Gastrocnemius medialis (tissue), 4 donors: ENCODE measurements around the gene FAM204A. TPM values are rescaled to one million over a fixed set of nuclear protein-coding genes. Genes with fewer than 3 reads are reported as not detected.

Source experiments
- ATAC-seq, 2 donors: fragments of 150-250 bp; one replicate each; pipeline ENCODE4 v1.9.1; 2016
- DNase-seq, 2 donors: peaks; one replicate each; pipeline ENCODE4 v3.0.0-alpha.2; 2019
- H3K27ac ChIP-seq, 4 donors: fragments of 200-600 bp; sonication (generic); 1 replicate in 1 of 4; 2 replicates in 3 of 4; pipeline ENCODE4 v1.5.1; 2016 to 2018; ENCODE audit warnings: mild to moderate bottlenecking in 2 of 4, moderate library complexity in 1 of 4
- H3K27me3 ChIP-seq, 3 donors: fragments of 200-600 bp; sonication (generic) in 2 of 3; 1 replicate in 1 of 3; 2 replicates in 2 of 3; pipeline versions ENCODE4 v1.5.1 to v1.6.0; 2016 to 2019; ENCODE audit warnings: mild to moderate bottlenecking in 1 of 3, moderate library complexity in 1 of 3
- H3K36me3 ChIP-seq, 2 donors: fragments of 200-600 bp; sonication (generic) in 1 of 2; one replicate each; pipeline ENCODE4 v1.5.1; 2017 to 2018
- H3K4me1 ChIP-seq, 2 donors: fragments of 200-600 bp; sonication (generic) in 1 of 2; one replicate each; pipeline ENCODE4 v1.5.1; 2016 to 2017; ENCODE audit warnings: mild to moderate bottlenecking in 2 of 2
- H3K4me3 ChIP-seq, 4 donors: fragments of 200-600 bp; sonication (generic) in 3 of 4; 1 replicate in 1 of 4; 2 replicates in 3 of 4; pipeline ENCODE4 v1.5.1; 2016 to 2019; ENCODE audit warnings: mild to moderate bottlenecking in 2 of 4
- H3K9me3 ChIP-seq, 3 donors: fragments of 200-600 bp; sonication (generic) in 2 of 3; 1 replicate in 1 of 3; 2 replicates in 2 of 3; pipeline ENCODE4 v1.5.1; 2016 to 2019
- CTCF ChIP-seq, 5 experiments: fragments of 450-650 bp in 3 of 5; fragments of 200-600 bp in 2 of 5; sonication (generic) in 2 of 5; IDR thresholded peaks in 4 of 5; conservative IDR thresholded peaks in 1 of 5; 1 replicate in 4 of 5; 2 replicates in 1 of 5; pipeline ENCODE4 v1.5.1; 2016 to 2019; ENCODE audit warnings: antibody characterized with exemption in 5 of 5, mild to moderate bottlenecking in 3 of 5, moderate library complexity in 3 of 5
- POLR2A ChIP-seq, 2 donors: fragments of 450-650 bp; IDR thresholded peaks; one replicate each; pipeline ENCODE4 v1.6.1; 2017; ENCODE audit warnings: antibody characterized with exemption in 2 of 2, mild to moderate bottlenecking in 2 of 2, moderate library complexity in 2 of 2
- in situ Hi-C, 4 donors: fragments of 200-750 bp; cut with MboI; loops; one replicate each; pipeline versions ENCODE4 v1.15.0 to v1.8.0; 2017; ENCODE audit warnings: low sequenced_read_pairs in 4 of 4
- intact Hi-C: fragments of 100-400 bp; cut with DNase I; formaldehyde crosslinking; loops from one replicate; pipeline ENCODE4 v1.15.1; 2023; ENCODE audit warnings: low total_unique reads
- total RNA-seq, 4 donors: library from RNA; depleted of rRNA; stranded (reverse); fragments of >200 nt; gene quantifications; one replicate each; pipeline versions ENCODE4 v1.1.0 to v1.2.3, GENCODE V29; 2016

FAM204A gene
- total RNA-seq, 4 donors from 2014 or later, result 57.1 to 100 (median 59.6) TPM

- H3K4me3 ChIP-seq, result no peak overlapping the region
- ATAC-seq (no peak), DNase-seq (no peak)
- H3K36me3 ChIP-seq, result no peaks in the 10 kb centered on the region
- TF ChIP-seq POLR2A (IDR thresholded peaks at IDR 0.05), result no peak
- no peak for TF ChIP-seq CTCF (IDR thresholded peaks at IDR 0.05 in 4 of 5, conservative IDR thresholded peaks at IDR 0.05 in 1 of 5)
- no peaks in the 10 kb centered on the region for H3K9me3 ChIP-seq
- intact Hi-C loops, result no loop called here
- H3K27ac ChIP-seq, result no peak overlapping the region
- in situ Hi-C loops, result no loop called here
- H3K27me3 ChIP-seq, result peaks cover 0 to 5% (median 0%) of the 10 kb centered on the region in 3 donors
- H3K4me1 ChIP-seq, result no peaks in the 10 kb centered on the region
These were observed 77.9 kb downstream of the FAM204A start for GRCh38 chr10:118264252-118264651.

- intact Hi-C loops (no loop called here), in situ Hi-C loops (no loop called here)
- Histone ChIP-seq H3K27me3 (peaks cover 0 to 5% (median 0%) of the 10 kb centered on the region in 3 donors), H3K9me3 (no peaks in the 10 kb centered on the region), H3K4me3 (no peak overlapping the region), H3K36me3 (no peaks in the 10 kb centered on the region), H3K4me1 (no peaks in the 10 kb centered on the region), H3K27ac (no peak overlapping the region)
- ATAC-seq (no peak), DNase-seq (no peak)
- TF ChIP-seq POLR2A (IDR thresholded peaks at IDR 0.05), result no peak
- TF ChIP-seq CTCF (IDR thresholded peaks at IDR 0.05 in 4 of 5, conservative IDR thresholded peaks at IDR 0.05 in 1 of 5), result no peak
These were observed 79.6 kb downstream of the FAM204A start for GRCh38 chr10:118262538-118262937.

- no peak for ATAC-seq
- in situ Hi-C loops, result no loop called here
- Histone ChIP-seq H3K36me3 (no peaks in the 10 kb centered on the region), H3K27me3 (no peaks in the 10 kb centered on the region), H3K27ac (no peak overlapping the region), H3K9me3 (no peaks in the 10 kb centered on the region), H3K4me3 (no peak overlapping the region), H3K4me1 (no peaks in the 10 kb centered on the region)
- intact Hi-C loops, result no loop called here
- no peak for DNase-seq
- TF ChIP-seq CTCF (IDR thresholded peaks at IDR 0.05 in 4 of 5, conservative IDR thresholded peaks at IDR 0.05 in 1 of 5) (peak in 2 of 5 experiments; percentile 19 to 39), POLR2A (IDR thresholded peaks at IDR 0.05) (no peak)
These were observed 82.7 kb downstream of the FAM204A start for GRCh38 chr10:118259288-118259906.

- H3K27me3 ChIP-seq, result no peaks in the 10 kb centered on the region
- no peaks in the 10 kb centered on the region for H3K9me3 ChIP-seq
- TF ChIP-seq CTCF (IDR thresholded peaks at IDR 0.05 in 4 of 5, conservative IDR thresholded peaks at IDR 0.05 in 1 of 5) (no peak), POLR2A (IDR thresholded peaks at IDR 0.05) (no peak)
- H3K4me3 ChIP-seq, result no peak overlapping the region
- DNase-seq, result no peak
- H3K36me3 ChIP-seq, result no peaks in the 10 kb centered on the region
- no peak overlapping the region for H3K27ac ChIP-seq
- in situ Hi-C loops (no loop called here), intact Hi-C loops (no loop called here)
- H3K4me1 ChIP-seq, result no peaks in the 10 kb centered on the region
- ATAC-seq, result no peak
These were observed 83.8 kb downstream of the FAM204A start for GRCh38 chr10:118258285-118258684.
